Measurements from ENCODE around the gene ARHGAP4. TPM values are rescaled to one million over a fixed set of nuclear protein-coding genes. Genes with fewer than 3 reads are reported as not detected.

ARHGAP4 gene
- total and polyA plus RNA-seq, 2 donors (not counting 3 experiments of a cell fraction or from before 2014, with no cell fraction given): 20.9 to 33.3 TPM

DNA sequence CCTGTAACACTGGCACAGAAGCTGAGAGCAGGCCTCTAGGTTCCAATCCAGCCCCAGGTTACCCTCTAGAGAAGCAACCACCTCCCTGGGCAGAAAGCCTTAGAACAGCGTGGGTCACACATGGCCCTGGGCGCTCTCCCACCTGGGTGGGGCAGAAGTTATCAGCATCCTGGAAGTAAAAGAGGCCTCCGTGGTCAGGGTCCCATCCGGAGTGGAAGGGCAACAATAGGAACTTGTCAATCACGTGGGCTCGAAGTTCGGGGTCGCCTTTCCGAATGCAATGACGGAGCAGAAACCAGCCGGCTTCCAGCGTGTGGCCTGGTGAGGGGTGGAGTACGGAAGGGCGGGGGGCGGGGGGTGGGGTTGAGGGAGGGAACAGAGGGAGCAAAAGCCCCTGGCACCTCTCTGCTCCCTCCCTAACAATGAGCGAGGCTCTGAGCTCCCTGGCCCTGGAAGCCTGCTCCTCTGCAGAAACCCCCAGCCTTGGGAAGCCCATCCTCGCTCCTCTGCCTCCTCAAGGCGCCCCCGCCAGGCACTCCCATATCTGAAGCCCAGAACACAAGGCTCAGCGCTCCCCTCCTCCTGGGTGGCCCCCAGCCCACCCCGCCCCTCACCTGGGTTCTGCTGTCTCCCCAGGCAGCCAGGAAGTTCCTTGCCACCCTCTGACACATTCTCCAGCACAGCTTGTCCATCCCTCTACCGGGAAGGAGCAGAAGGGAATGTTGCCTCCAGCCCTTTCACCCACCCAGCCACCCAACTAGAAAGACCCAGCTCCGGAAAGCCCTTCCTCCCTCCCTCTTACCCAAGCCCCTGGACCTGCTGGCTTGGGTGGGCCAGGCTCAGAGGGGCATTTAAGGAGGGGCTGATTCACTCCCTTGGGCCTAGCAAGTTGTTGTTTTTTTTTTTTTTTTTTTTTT lies 15.5 kb upstream of the ARHGAP4 start:
- intact Hi-C loops (cut with micrococcal nuclease): no loop called here
- Histone ChIP-seq H3K9me1 (replicated peaks; ENCODE audit: control insufficient read depth, extremely low read depth, insufficient read depth, low read length) (no peaks in the 10 kb centered on the region), H3K9me3 (replicated peaks; ENCODE audit: control insufficient read depth, insufficient read depth, low read length) (no peaks in the 10 kb centered on the region), H3K4me3 (replicated peaks in 1 of 3; ENCODE audit: insufficient read depth in 1 of 3, low read depth in 1 of 3, low read length in 3 of 3) (no peak overlapping the region), H3K27me3 (ENCODE audit: control insufficient read depth in 2 of 2, insufficient read depth in 2 of 2, low read length in 2 of 2) (no peaks in the 10 kb centered on the region), H3K4me1 (ENCODE audit: control insufficient read depth, extremely low read depth, insufficient read depth, low read length) (peaks cover 3% of the 10 kb centered on the region), H4K20me1 (replicated peaks; ENCODE audit: control insufficient read depth, extremely low read depth, insufficient read depth, low read length) (no peaks in the 10 kb centered on the region), H3K27ac (ENCODE audit: insufficient read depth, low read depth, low read length) (no peak overlapping the region), H3K36me3 (ENCODE audit: control insufficient read depth in 2 of 2, extremely low read depth in 1 of 2, insufficient read depth in 2 of 2, low read length in 2 of 2) (no peaks in the 10 kb centered on the region), H3K4me2 (ENCODE audit: insufficient read depth, low read length) (no peak overlapping the region), H3K79me2 (ENCODE audit: control insufficient read depth, insufficient read depth, low read length) (no peaks in the 10 kb centered on the region), H3K9ac (replicated peaks; ENCODE audit: extremely low read depth, insufficient read depth, low read length) (peak overlapping the region; percentile 9), H2AFZ (ENCODE audit: low read depth, low read length) (peak overlapping the region; percentile 62)
- TF ChIP-seq MYC (IDR thresholded peaks at IDR 0.05; ENCODE audit: low read depth, low read length): no peak
- TF ChIP-seq, protein P1, sequence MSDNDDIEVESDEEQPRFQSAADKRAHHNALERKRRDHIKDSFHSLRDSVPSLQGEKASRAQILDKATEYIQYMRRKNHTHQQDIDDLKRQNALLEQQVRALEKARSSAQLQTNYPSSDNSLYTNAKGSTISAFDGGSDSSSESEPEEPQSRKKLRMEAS (IDR thresholded peaks at IDR 0.05; ENCODE audit: insufficient read depth, insufficient read length): no peak
- TF ChIP-seq FOS (IDR thresholded peaks at IDR 0.05; ENCODE audit: borderline replicate concordance, insufficient read depth, low read length): no peak
- no peak for TF ChIP-seq POLR2AphosphoS5 (IDR thresholded peaks at IDR 0.05; ENCODE audit: insufficient read depth, low read depth, low read length)
- TF ChIP-seq JUN (IDR thresholded peaks at IDR 0.05; ENCODE audit: borderline replicate concordance, insufficient read depth, insufficient read length, low read depth): no peak
- TF ChIP-seq EZH2 (IDR thresholded peaks at IDR 0.05; ENCODE audit: borderline replicate concordance, low read depth, low read length, severe bottlenecking): no peak
- TF ChIP-seq GATA2 (IDR thresholded peaks at IDR 0.05; ENCODE audit: insufficient read depth, insufficient read length, low read depth, low read length): no peak
- TF ChIP-seq POLR2A (IDR thresholded peaks at IDR 0.05; ENCODE audit: low read depth, low read length): no peak
- TF ChIP-seq, protein P2, sequence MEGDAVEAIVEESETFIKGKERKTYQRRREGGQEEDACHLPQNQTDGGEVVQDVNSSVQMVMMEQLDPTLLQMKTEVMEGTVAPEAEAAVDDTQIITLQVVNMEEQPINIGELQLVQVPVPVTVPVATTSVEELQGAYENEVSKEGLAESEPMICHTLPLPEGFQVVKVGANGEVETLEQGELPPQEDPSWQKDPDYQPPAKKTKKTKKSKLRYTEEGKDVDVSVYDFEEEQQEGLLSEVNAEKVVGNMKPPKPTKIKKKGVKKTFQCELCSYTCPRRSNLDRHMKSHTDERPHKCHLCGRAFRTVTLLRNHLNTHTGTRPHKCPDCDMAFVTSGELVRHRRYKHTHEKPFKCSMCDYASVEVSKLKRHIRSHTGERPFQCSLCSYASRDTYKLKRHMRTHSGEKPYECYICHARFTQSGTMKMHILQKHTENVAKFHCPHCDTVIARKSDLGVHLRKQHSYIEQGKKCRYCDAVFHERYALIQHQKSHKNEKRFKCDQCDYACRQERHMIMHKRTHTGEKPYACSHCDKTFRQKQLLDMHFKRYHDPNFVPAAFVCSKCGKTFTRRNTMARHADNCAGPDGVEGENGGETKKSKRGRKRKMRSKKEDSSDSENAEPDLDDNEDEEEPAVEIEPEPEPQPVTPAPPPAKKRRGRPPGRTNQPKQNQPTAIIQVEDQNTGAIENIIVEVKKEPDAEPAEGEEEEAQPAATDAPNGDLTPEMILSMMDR (IDR thresholded peaks at IDR 0.05; ENCODE audit: extremely low read depth in 1 of 2, insufficient read depth in 1 of 2, low read depth in 1 of 2, low read length in 2 of 2): no peak
- FAIRE-seq (peak; percentile 85), DNase-seq (ENCODE audit: low read depth, low spot score) (no peak)
- dilution Hi-C loops (cut with MboI; ENCODE audit: extremely low pct_ligation_motif_present, low sequenced_read_pairs): no loop called here
- ChIA-PET POLR2A (no interaction called here), CTCF (no interaction called here)
- BruUV-seq (replicated peaks): no TSS peak

Data from endothelial cell of umbilical vein (primary cell).